Kidney epithelial cell (primary cell): ENCODE results near the gene YIF1B. TPM values are rescaled to one million over a fixed set of nuclear protein-coding genes. Genes with fewer than 3 reads are reported as not detected.

Experiments used
- DNase-seq: peaks from one replicate; pipeline ENCODE4 v3.0.0-alpha.2; 2010; ENCODE audit warnings: low read depth
- H3K27me3 ChIP-seq: 2 replicates; pipeline ENCODE4 v1.6.0; 2011; ENCODE audit warnings: low read length; ENCODE audit not compliant: control insufficient read depth, insufficient read depth
- H3K36me3 ChIP-seq: 2 replicates; pipeline ENCODE4 v1.5.1; 2011; ENCODE audit warnings: low read length; ENCODE audit not compliant: control insufficient read depth, insufficient read depth
- H3K4me3 ChIP-seq: 2 replicates; pipeline ENCODE4 v1.5.1; 2011; ENCODE audit warnings: low read depth, mild to moderate bottlenecking, control low read depth, low read length
- CTCF ChIP-seq: IDR thresholded peaks from 2 replicates; pipeline ENCODE4 v1.5.1; 2011; ENCODE audit warnings: mild to moderate bottlenecking, moderate library complexity, low read length, control low read depth, inconsistent platforms; ENCODE audit not compliant: insufficient read depth, poor library complexity, severe bottlenecking
- total RNA-seq: library from RNA; depleted of rRNA; stranded (reverse); fragments of >200 nt; gene quantifications from 2 replicates; pipeline ENCODE4 v1.2.3, GENCODE V29; 2015

Gene YIF1B
- total RNA-seq, 1 donor from 2014 or later = 66.7 TPM

- TF ChIP-seq CTCF = no peak
- no peak for DNase-seq
- H3K4me3 ChIP-seq = no peak overlapping the region
- no peaks in the 10 kb centered on the region for H3K36me3 ChIP-seq
- peaks cover 47% of the 10 kb centered on the region for H3K27me3 ChIP-seq
Observed at GRCh38 chr19:38360351-38360750, 44.6 kb upstream of the YIF1B start.

- Histone ChIP-seq H3K36me3 (no peaks in the 10 kb centered on the region), H3K27me3 (peaks cover 50% of the 10 kb centered on the region), H3K4me3 (no peak overlapping the region)
- TF ChIP-seq CTCF = no peak
- no peak for DNase-seq
Observed at GRCh38 chr19:38359242-38360021, 43.7 kb upstream of the YIF1B start.

GRCh38 chr19:38358071-38358470 is 42.3 kb upstream of the YIF1B start:
- no peak overlapping the region for H3K4me3 ChIP-seq
- TF ChIP-seq CTCF = no peak
- no peaks in the 10 kb centered on the region for H3K36me3 ChIP-seq
- peaks cover 51% of the 10 kb centered on the region for H3K27me3 ChIP-seq
- DNase-seq = no peak

- DNase-seq = no peak
- Histone ChIP-seq H3K27me3 (peaks cover 45% of the 10 kb centered on the region), H3K4me3 (no peak overlapping the region), H3K36me3 (no peaks in the 10 kb centered on the region)
- no peak for TF ChIP-seq CTCF
Observed at GRCh38 chr19:38355728-38356725, 40.3 kb upstream of the YIF1B start.

- no peak for TF ChIP-seq CTCF
- no peak for DNase-seq
- H3K36me3 ChIP-seq = no peaks in the 10 kb centered on the region
- no peak overlapping the region for H3K4me3 ChIP-seq
- peaks cover 16% of the 10 kb centered on the region for H3K27me3 ChIP-seq
Observed at GRCh38 chr19:38352611-38353010, 36.9 kb upstream of the YIF1B start.
